HCT116 (cell line): Measurements from ENCODE around the gene PDE4D.

Experiments
- CEBPB ChIP-seq: IDR thresholded peaks from 2 replicates; pipeline ENCODE4 v1.6.1; 2012; ENCODE audit warnings: low read depth
- EZH2 ChIP-seq: fragments of 200-600 bp; sonication (generic); IDR thresholded peaks from 2 replicates; pipeline ENCODE4 v1.6.1; 2017; ENCODE audit warnings: antibody characterized with exemption, mixed run types
- JUND ChIP-seq: IDR thresholded peaks from 2 replicates; pipeline ENCODE4 v1.6.1; 2012
- POLR2A ChIP-seq: IDR thresholded peaks from 2 replicates; pipeline ENCODE4 v1.7.0; 2011; ENCODE audit warnings: borderline replicate concordance; ENCODE audit not compliant: insufficient read depth, insufficient read length; ENCODE audit errors: extremely low read depth
- POLR2AphosphoS5 ChIP-seq: IDR thresholded peaks from 2 replicates; pipeline ENCODE4 v1.6.1; 2011; ENCODE audit warnings: mild to moderate bottlenecking, low read depth, low read length, moderate library complexity
- RAD21 ChIP-seq: IDR thresholded peaks from 2 replicates; pipeline ENCODE4 v1.6.1; 2012; ENCODE audit warnings: low read depth, mild to moderate bottlenecking
- ZFX ChIP-seq: fragments of 450-650 bp; IDR thresholded peaks from 2 replicates; pipeline ENCODE4 v1.6.1; 2017
- TF ChIP-seq, protein P1 (sequence below): IDR thresholded peaks from 2 replicates; pipeline ENCODE4 v1.6.1; 2012; ENCODE audit warnings: low read depth
- TF ChIP-seq, protein P2 (sequence below), 3 experiments: fragments of 200-600 bp in 1 of 3; sonication (generic) in 1 of 3; IDR thresholded peaks in 2 of 3; conservative IDR thresholded peaks in 1 of 3; 2 replicates each; pipeline ENCODE4 v1.5.1; 2012 to 2017; ENCODE audit warnings: low read depth in 2 of 3, low read length in 2 of 3, antibody characterized with exemption in 1 of 3, borderline replicate concordance in 1 of 3, control low read depth in 1 of 3, mild to moderate bottlenecking in 1 of 3, mixed read lengths in 1 of 3, mixed run types in 1 of 3, moderate library complexity in 1 of 3; ENCODE audit not compliant: insufficient read depth in 1 of 3
- TF ChIP-seq, protein P3 (sequence below): IDR thresholded peaks from 2 replicates; pipeline ENCODE4 v1.6.1; 2012

DNA sequence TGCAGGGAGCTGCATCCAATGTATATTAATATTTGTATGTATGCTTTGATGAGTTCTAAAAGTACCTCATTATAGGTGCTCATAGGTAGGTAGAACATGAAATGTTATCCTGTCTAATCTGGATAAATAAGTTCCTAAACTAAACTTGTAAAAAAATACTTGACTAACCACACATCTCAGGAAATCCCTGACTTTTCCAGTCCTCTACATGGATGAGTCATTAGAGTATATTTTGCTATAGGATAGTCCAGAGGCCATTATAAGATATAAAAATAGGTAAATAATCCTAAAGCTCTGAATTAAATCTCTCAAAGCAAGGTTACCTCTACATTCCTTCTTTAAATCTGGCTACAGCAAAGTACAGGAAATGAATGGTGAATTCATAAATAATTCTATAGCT is 906.3 kb downstream of the PDE4D start:
- TF ChIP-seq, protein P1, sequence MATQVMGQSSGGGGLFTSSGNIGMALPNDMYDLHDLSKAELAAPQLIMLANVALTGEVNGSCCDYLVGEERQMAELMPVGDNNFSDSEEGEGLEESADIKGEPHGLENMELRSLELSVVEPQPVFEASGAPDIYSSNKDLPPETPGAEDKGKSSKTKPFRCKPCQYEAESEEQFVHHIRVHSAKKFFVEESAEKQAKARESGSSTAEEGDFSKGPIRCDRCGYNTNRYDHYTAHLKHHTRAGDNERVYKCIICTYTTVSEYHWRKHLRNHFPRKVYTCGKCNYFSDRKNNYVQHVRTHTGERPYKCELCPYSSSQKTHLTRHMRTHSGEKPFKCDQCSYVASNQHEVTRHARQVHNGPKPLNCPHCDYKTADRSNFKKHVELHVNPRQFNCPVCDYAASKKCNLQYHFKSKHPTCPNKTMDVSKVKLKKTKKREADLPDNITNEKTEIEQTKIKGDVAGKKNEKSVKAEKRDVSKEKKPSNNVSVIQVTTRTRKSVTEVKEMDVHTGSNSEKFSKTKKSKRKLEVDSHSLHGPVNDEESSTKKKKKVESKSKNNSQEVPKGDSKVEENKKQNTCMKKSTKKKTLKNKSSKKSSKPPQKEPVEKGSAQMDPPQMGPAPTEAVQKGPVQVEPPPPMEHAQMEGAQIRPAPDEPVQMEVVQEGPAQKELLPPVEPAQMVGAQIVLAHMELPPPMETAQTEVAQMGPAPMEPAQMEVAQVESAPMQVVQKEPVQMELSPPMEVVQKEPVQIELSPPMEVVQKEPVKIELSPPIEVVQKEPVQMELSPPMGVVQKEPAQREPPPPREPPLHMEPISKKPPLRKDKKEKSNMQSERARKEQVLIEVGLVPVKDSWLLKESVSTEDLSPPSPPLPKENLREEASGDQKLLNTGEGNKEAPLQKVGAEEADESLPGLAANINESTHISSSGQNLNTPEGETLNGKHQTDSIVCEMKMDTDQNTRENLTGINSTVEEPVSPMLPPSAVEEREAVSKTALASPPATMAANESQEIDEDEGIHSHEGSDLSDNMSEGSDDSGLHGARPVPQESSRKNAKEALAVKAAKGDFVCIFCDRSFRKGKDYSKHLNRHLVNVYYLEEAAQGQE = no peak
- TF ChIP-seq, protein P2, sequence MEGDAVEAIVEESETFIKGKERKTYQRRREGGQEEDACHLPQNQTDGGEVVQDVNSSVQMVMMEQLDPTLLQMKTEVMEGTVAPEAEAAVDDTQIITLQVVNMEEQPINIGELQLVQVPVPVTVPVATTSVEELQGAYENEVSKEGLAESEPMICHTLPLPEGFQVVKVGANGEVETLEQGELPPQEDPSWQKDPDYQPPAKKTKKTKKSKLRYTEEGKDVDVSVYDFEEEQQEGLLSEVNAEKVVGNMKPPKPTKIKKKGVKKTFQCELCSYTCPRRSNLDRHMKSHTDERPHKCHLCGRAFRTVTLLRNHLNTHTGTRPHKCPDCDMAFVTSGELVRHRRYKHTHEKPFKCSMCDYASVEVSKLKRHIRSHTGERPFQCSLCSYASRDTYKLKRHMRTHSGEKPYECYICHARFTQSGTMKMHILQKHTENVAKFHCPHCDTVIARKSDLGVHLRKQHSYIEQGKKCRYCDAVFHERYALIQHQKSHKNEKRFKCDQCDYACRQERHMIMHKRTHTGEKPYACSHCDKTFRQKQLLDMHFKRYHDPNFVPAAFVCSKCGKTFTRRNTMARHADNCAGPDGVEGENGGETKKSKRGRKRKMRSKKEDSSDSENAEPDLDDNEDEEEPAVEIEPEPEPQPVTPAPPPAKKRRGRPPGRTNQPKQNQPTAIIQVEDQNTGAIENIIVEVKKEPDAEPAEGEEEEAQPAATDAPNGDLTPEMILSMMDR (IDR thresholded peaks at IDR 0.05 in 2 of 3, conservative IDR thresholded peaks at IDR 0.05 in 1 of 3; ENCODE audit: borderline replicate concordance in 1 of 3, insufficient read depth in 1 of 3, low read depth in 2 of 3, low read length in 2 of 3) = no peak
- TF ChIP-seq POLR2AphosphoS5 = no peak
- no peak for TF ChIP-seq JUND
- no peak for TF ChIP-seq EZH2
- TF ChIP-seq, protein P3, sequence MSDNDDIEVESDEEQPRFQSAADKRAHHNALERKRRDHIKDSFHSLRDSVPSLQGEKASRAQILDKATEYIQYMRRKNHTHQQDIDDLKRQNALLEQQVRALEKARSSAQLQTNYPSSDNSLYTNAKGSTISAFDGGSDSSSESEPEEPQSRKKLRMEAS = no peak
- TF ChIP-seq ZFX = no peak
- no peak for TF ChIP-seq RAD21
- no peak for TF ChIP-seq CEBPB
- no peak for TF ChIP-seq POLR2A
